ENCODE data around the gene SIX4.

DNA sequence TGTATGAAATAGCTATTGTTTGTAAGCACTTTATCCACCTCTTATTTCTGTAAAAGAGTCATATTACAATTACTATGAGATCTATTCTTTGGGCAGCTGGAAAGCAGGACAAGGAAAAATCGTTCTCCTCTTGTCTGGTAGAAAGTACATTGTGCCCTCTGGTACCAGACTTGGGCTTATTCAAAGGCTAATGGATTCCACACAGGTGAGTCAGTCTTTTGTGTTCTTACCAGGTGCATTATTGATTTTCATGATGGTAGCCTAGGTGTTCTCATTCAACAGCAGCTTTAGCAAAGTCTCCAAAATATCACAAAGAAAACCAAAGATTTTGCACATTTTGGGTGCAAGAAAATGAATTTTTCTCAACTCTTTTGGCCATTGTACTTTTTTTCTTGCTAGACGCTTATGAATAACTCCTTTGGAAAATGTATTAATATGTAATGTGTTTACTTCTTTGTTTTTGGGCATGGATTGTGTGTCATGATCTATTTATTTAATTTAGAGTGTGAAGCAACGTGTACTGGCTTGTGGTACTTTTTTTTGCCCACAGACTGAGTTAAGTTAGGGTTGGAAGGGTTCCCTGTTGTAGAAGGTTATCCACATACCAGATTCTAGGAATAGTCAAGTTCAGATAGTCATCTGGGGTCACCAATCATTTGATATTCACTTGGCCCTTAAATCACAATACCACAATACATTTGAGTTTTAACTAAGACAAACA lies 36.7 kb upstream of the SIX4 start:
- no peak for TF ChIP-seq EZH2phosphoT487 (IDR thresholded peaks at IDR 0.05; ENCODE audit: borderline replicate concordance, low read length)
- TF ChIP-seq, protein P1, sequence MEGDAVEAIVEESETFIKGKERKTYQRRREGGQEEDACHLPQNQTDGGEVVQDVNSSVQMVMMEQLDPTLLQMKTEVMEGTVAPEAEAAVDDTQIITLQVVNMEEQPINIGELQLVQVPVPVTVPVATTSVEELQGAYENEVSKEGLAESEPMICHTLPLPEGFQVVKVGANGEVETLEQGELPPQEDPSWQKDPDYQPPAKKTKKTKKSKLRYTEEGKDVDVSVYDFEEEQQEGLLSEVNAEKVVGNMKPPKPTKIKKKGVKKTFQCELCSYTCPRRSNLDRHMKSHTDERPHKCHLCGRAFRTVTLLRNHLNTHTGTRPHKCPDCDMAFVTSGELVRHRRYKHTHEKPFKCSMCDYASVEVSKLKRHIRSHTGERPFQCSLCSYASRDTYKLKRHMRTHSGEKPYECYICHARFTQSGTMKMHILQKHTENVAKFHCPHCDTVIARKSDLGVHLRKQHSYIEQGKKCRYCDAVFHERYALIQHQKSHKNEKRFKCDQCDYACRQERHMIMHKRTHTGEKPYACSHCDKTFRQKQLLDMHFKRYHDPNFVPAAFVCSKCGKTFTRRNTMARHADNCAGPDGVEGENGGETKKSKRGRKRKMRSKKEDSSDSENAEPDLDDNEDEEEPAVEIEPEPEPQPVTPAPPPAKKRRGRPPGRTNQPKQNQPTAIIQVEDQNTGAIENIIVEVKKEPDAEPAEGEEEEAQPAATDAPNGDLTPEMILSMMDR (IDR thresholded peaks at IDR 0.05; ENCODE audit: low read depth, low read length, poor library complexity, severe bottlenecking): no peak
